GM12878 (cell line): Measurements from ENCODE around the gene ACKR1. TPM values are rescaled to one million over a fixed set of nuclear protein-coding genes. Genes with fewer than 3 reads are reported as not detected.

Source experiments
- ATAC-seq: fragments of 200-7000 bp; cut with Tn5 transposase; 3 replicates; pipeline ENCODE4 v1.9.1; 2020; ENCODE audit warnings: mild to moderate bottlenecking, moderate library complexity
- BruUV-seq: library from RNA; stranded (reverse); fragments of 400-500 nt; replicated peaks from 2 replicates; lab custom pipeline; 2021; lab: Mats Ljungman, UMichigan
- CTCF ChIA-PET: fragments of 300-600 bp; sonication (Branson Sonifier 250); formaldehyde crosslinking; extraction: SDS; loops from one replicate; lab custom pipeline; 2021; ENCODE audit warnings: inconsistent platforms; lab: Yijun Ruan, JAX
- POLR2A ChIA-PET: fragments of 350-600 bp; formaldehyde crosslinking; extraction: SDS; loops from one replicate; lab custom pipeline; 2021; ENCODE audit warnings: inconsistent platforms; lab: Charles Lee
- RAD21 ChIA-PET: fragments of 300-600 bp; sonication (Branson Sonifier 250); formaldehyde crosslinking; loops from one replicate; lab custom pipeline; 2023; ENCODE audit warnings: antibody characterized with exemption; ENCODE audit not compliant: unreplicated experiment; lab: Charles Lee
- SMC1A ChIA-PET: fragments of 300-600 bp; sonication (Branson Sonifier 250); formaldehyde crosslinking; loops from one replicate; lab custom pipeline; 2023; ENCODE audit not compliant: unreplicated experiment, uncharacterized antibody; lab: Charles Lee
- DNase-seq: peaks from one replicate; pipeline ENCODE4 v3.0.0-alpha.2; 2011; ENCODE audit warnings: low read depth, low spot score
- FAIRE-seq: peaks from 3 replicates; lab custom pipeline; 2011; peaks lifted over from hg19 to GRCh38; lab: Jason Lieb, UNC
- H2AFZ ChIP-seq: 2 replicates; pipeline ENCODE4 v1.6.0; 2011; ENCODE audit warnings: low read depth, low read length, control low read depth; ENCODE audit not compliant: control insufficient read depth
- H3K27ac ChIP-seq: 2 replicates; pipeline ENCODE4 v1.5.1; 2011; ENCODE audit warnings: control low read depth; ENCODE audit not compliant: control insufficient read depth, insufficient read depth
- H3K27me3 ChIP-seq, 2 experiments: replicated peaks in 1 of 2; 2 replicates each; pipeline versions ENCODE4 v1.6.0 to v1.6.1; 2011; ENCODE audit warnings: low read length in 1 of 2; ENCODE audit not compliant: control insufficient read depth in 2 of 2, insufficient read depth in 2 of 2
- H3K36me3 ChIP-seq, 2 experiments: 2 replicates each; pipeline ENCODE4 v1.5.1; 2011; ENCODE audit warnings: low read length in 1 of 2; ENCODE audit not compliant: control insufficient read depth in 2 of 2, insufficient read depth in 2 of 2
- H3K4me1 ChIP-seq: 2 replicates; pipeline ENCODE4 v1.6.1; 2011; ENCODE audit warnings: mild to moderate bottlenecking, low read length, moderate library complexity, mixed read lengths; ENCODE audit not compliant: control insufficient read depth, insufficient read depth
- H3K4me2 ChIP-seq: 2 replicates; pipeline ENCODE4 v1.6.0; 2011; ENCODE audit warnings: control low read depth; ENCODE audit not compliant: control insufficient read depth, insufficient read depth
- H3K4me3 ChIP-seq: fragments of 200-600 bp; sonication (generic); 2 replicates; pipeline ENCODE4 v1.5.1; 2016
- H3K79me2 ChIP-seq: 2 replicates; pipeline ENCODE4 v1.6.0; 2011; ENCODE audit warnings: low read length; ENCODE audit not compliant: control insufficient read depth, insufficient read depth
- H3K9ac ChIP-seq: 2 replicates; pipeline ENCODE4 v1.8.0; 2011; ENCODE audit warnings: low read length, control low read depth, mixed read lengths; ENCODE audit not compliant: control insufficient read depth, insufficient read depth
- H3K9me3 ChIP-seq: replicated peaks from 3 replicates; pipeline ENCODE4 v1.5.1; 2011; ENCODE audit warnings: mild to moderate bottlenecking, low read length; ENCODE audit not compliant: control insufficient read depth, insufficient read depth
- H4K20me1 ChIP-seq: 2 replicates; pipeline ENCODE4 v1.6.0; 2011; ENCODE audit not compliant: control insufficient read depth, insufficient read depth
- IKZF2 ChIP-seq, 2 experiments: fragments of 450-650 bp; IDR thresholded peaks; 2 replicates each; pipeline ENCODE4 v1.6.1; 2017; ENCODE audit warnings: mild to moderate bottlenecking in 2 of 2, moderate library complexity in 2 of 2
- JUND ChIP-seq: IDR thresholded peaks from 2 replicates; pipeline ENCODE4 v1.6.1; 2012; ENCODE audit warnings: low read depth, mild to moderate bottlenecking, low read length, improper control_type of control experiment, moderate library complexity
- NRF1 ChIP-seq: conservative IDR thresholded peaks from 2 replicates; pipeline ENCODE4 v1.6.1; 2011; ENCODE audit warnings: mild to moderate bottlenecking, low read depth, low read length, improper control_type of control experiment
- PAX8 ChIP-seq: fragments of 450-650 bp; IDR thresholded peaks from 2 replicates; pipeline ENCODE4 v1.6.1; 2017; ENCODE audit warnings: mild to moderate bottlenecking, moderate library complexity
- POLR2AphosphoS2 ChIP-seq: IDR thresholded peaks from 2 replicates; pipeline ENCODE4 v1.6.1; 2011; ENCODE audit warnings: low read depth, mild to moderate bottlenecking, low read length, improper control_type of control experiment, moderate library complexity
- ZBTB4 ChIP-seq: fragments of 450-650 bp; formaldehyde crosslinking; IDR thresholded peaks from 2 replicates; pipeline ENCODE4 v1.4.0; 2022; ENCODE audit warnings: mild to moderate bottlenecking, moderate library complexity
- ZNF207 ChIP-seq: fragments of 450-650 bp; IDR thresholded peaks from 2 replicates; pipeline ENCODE4 v1.6.1; 2014; ENCODE audit warnings: antibody characterized with exemption, mild to moderate bottlenecking, borderline replicate concordance
- ZNF384 ChIP-seq: IDR thresholded peaks from 2 replicates; pipeline ENCODE4 v1.6.1; 2012; ENCODE audit warnings: low read depth, mild to moderate bottlenecking, low read length, improper control_type of control experiment, borderline replicate concordance
- WGBS: methylation state at CpG from one replicate; pipeline ENCODE4 v1.1.6; 2016; ENCODE audit warnings: low lambda C conversion rate; ENCODE audit not compliant: insufficient replicate concordance, insufficient coverage; ENCODE audit errors: missing lambda C conversion rate; 5-methylcytosine and 5-hydroxymethylcytosine counted together
- in situ Hi-C: fragments of 300-500 bp; cut with MboI; formaldehyde crosslinking; loops from 9 replicates; pipeline ENCODE4 v1.14.3; 2018; ENCODE audit warnings: mixed read lengths
- intact Hi-C: fragments of 100-400 bp; cut with micrococcal nuclease; formaldehyde crosslinking; loops from one replicate; pipeline ENCODE4 v1.14.2; 2022; ENCODE audit not compliant: unreplicated experiment
- polyA plus RNA-seq, 11 experiments: library from polyadenylated mRNA; depleted of rRNA in 4 of 11; unstranded in 6 of 11; stranded (reverse) in 5 of 11; fragments of >200 nt; fragmentation: Nextera tagmentation in 4 of 11; fragmentation: Illumina TruSeq in 1 of 11; extraction: Ambion mirVana in 4 of 11; extraction: Trizol in 1 of 11; gene quantifications; 1 replicate in 1 of 11; 2 replicates in 10 of 11; pipeline versions ENCODE4 v1.2.1 to v1.2.3, GENCODE V29; 2011 to 2016; ENCODE audit warnings: inconsistent platforms in 2 of 11, missing spikeins in 2 of 11, low read depth in 1 of 11
- total RNA-seq, 4 experiments: library from RNA; depleted of rRNA in 3 of 4; stranded (reverse); fragments of >200 nt in 3 of 4; fragmentation: Illumina TruSeq in 1 of 4; extraction: Trizol in 1 of 4; gene quantifications; 2 replicates each; pipeline versions ENCODE4 v1.2.1 to v1.2.3, GENCODE V29; 2013 to 2021
- TF ChIP-seq, protein P1 (sequence below): fragments of 450-650 bp; conservative IDR thresholded peaks from 2 replicates; pipeline ENCODE4 v1.6.1; 2017; ENCODE audit warnings: mild to moderate bottlenecking, moderate library complexity

ACKR1 gene
- total and polyA plus RNA-seq, 10 of the 15 experiments (the other 5 are each of a cell fraction or from before 2014, with no cell fraction given): 0.06 to 1.8 (median 0.38) TPM; not detected in 1

DNA sequence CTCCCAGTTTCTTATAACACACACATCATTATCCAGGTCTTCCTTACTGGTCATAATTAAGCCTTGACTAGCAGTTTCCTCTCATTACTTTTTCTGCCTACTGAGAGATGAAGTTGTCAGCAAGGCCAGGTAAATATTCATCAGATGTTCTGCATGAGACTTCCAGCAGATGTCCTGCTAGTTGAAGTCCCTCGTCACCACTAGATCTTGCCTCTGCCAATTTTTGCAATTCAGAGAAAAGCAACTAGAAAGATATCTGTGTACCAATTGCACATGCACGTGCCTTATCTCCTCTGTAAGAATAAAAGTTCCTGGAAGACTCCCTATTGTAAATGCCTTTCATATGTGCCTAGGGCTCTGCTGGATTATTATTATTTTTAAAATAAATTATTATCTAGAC, 18.3 kb downstream of the ACKR1 start:
- H3K4me3 ChIP-seq: no peak overlapping the region
- WGBS: 0% methylated on average over 2 of the region's 2 CpGs
- CTCF ChIA-PET: interaction anchor here (4.4 kb wide), 1 partner anchor 9 kb away, joined by 17 read pairs; no protein-coding TSS in a partner anchor
- FAIRE-seq: peak; percentile 70
- in situ Hi-C loops: no loop called here
- TF ChIP-seq PAX8: no peak
- no peak for TF ChIP-seq JUND
- no peak for TF ChIP-seq POLR2AphosphoS2
- TF ChIP-seq ZBTB4 (CRISPR knock-in tag): no peak
- TF ChIP-seq, protein P1, sequence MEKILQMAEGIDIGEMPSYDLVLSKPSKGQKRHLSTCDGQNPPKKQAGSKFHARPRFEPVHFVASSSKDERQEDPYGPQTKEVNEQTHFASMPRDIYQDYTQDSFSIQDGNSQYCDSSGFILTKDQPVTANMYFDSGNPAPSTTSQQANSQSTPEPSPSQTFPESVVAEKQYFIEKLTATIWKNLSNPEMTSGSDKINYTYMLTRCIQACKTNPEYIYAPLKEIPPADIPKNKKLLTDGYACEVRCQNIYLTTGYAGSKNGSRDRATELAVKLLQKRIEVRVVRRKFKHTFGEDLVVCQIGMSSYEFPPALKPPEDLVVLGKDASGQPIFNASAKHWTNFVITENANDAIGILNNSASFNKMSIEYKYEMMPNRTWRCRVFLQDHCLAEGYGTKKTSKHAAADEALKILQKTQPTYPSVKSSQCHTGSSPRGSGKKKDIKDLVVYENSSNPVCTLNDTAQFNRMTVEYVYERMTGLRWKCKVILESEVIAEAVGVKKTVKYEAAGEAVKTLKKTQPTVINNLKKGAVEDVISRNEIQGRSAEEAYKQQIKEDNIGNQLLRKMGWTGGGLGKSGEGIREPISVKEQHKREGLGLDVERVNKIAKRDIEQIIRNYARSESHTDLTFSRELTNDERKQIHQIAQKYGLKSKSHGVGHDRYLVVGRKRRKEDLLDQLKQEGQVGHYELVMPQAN: no peak
- TF ChIP-seq NRF1: no peak
- no peak for TF ChIP-seq IKZF2 (IDR thresholded peaks at IDR 0.05)
- TF ChIP-seq ZNF384: no peak
- no peak for TF ChIP-seq ZNF207
- H3K27me3 ChIP-seq: no peaks in the 10 kb centered on the region; a peak in 1 of 4 replicates
- no peak overlapping the region for H3K4me2 ChIP-seq
- no peak for DNase-seq
- no peaks in the 10 kb centered on the region for H3K36me3 ChIP-seq
- H2AFZ ChIP-seq: no peak overlapping the region
- no peak overlapping the region for H3K9ac ChIP-seq
- no peak for ATAC-seq
- BruUV-seq: no TSS peak
- RAD21 ChIA-PET: no interaction called here
- H4K20me1 ChIP-seq: no peaks in the 10 kb centered on the region
- H3K79me2 ChIP-seq: no peaks in the 10 kb centered on the region
- no peak overlapping the region for H3K27ac ChIP-seq
- POLR2A ChIA-PET: no interaction called here
- H3K9me3 ChIP-seq: no peaks in the 10 kb centered on the region
- no peaks in the 10 kb centered on the region for H3K4me1 ChIP-seq
- intact Hi-C loops: no loop called here
- SMC1A ChIA-PET: no interaction called here
